ENCODE measurements around the gene NINJ1. TPM values are rescaled to one million over a fixed set of nuclear protein-coding genes. Genes with fewer than 3 reads are reported as not detected.

Gene NINJ1
- total and polyA plus RNA-seq, 2 of the 4 experiments (the other 2 are of a cell fraction), result 21.9 to 38.8 TPM

GRCh38 chr9:93114169-93114983, 19.7 kb downstream of the NINJ1 start:
- H4K5ac ChIP-seq (ENCODE audit: low read depth, low read length), result no peak overlapping the region
- intact Hi-C loops (cut with micrococcal nuclease) (no loop called here), dilution Hi-C loops (cut with HindIII; ENCODE audit: low sequenced_read_pairs, unreplicated experiment) (no loop called here), in situ Hi-C loops (cut with MboI; ENCODE audit: low sequenced_read_pairs) (loop anchor here (10.0 to 25.0 kb wide), 2 partner anchors 340 to 448 kb away; partner anchors contain the start of genes FAM120A and FAM120AOS)
- H3K18ac ChIP-seq (ENCODE audit: low read depth, low read length), result no peak overlapping the region
- H3K9me1 ChIP-seq (ENCODE audit: insufficient read depth, low read length), result peaks cover 10% of the 10 kb centered on the region
- no peak overlapping the region for H3K23ac ChIP-seq (ENCODE audit: low read depth, low read length)
- no peak overlapping the region for H2BK20ac ChIP-seq (ENCODE audit: low read depth, low read length)
- H3K9ac ChIP-seq (ENCODE audit: low read depth, low read length), result no peak overlapping the region
- H2AK5ac ChIP-seq (ENCODE audit: low read depth, low read length), result no peak overlapping the region
- H3K27me3 ChIP-seq (ENCODE audit: control insufficient read depth, insufficient read depth, low read length), result no peaks in the 10 kb centered on the region
- POLR2A ChIA-PET (ENCODE audit: unreplicated experiment), result no interaction called here
- no peak overlapping the region for H3K27ac ChIP-seq (ENCODE audit: insufficient read depth, low read length)
- H3K79me1 ChIP-seq (ENCODE audit: low read depth in 1 of 2, low read length in 2 of 2), result peaks cover 3 to 9% of the 10 kb centered on the region in 2 experiments; a peak in 1 of 4 replicates
- no peak overlapping the region for H2BK15ac ChIP-seq (ENCODE audit: low read depth, low read length)
- no peak overlapping the region for H3K56ac ChIP-seq (ENCODE audit: extremely low read depth, insufficient read depth, low read length)
- ATAC-seq (ENCODE audit: low read depth), result no peak
- H2BK120ac ChIP-seq (ENCODE audit: low read depth, low read length), result no peak overlapping the region
- no peak overlapping the region for H2AFZ ChIP-seq (replicated peaks; ENCODE audit: low read length, poor library complexity)
- H3K4ac ChIP-seq (ENCODE audit: low read depth, low read length), result no peak overlapping the region; the same call in 1 of the 2 replicates
- CTCF ChIA-PET, result no interaction called here
- peaks cover 2% of the 10 kb centered on the region for H4K20me1 ChIP-seq (ENCODE audit: insufficient read depth, low read length)
- 100% methylated on average over 7 of the region's 17 CpGs; no CpG with 5 or more reads in 1 of the 2 experiments for WGBS, 2 experiments (ENCODE audit: extremely low coverage in 2 of 2, insufficient read length in 1 of 2)
- no TSS peak for BruUV-seq (replicated peaks)
- H3K14ac ChIP-seq (replicated peaks; ENCODE audit: low read depth, low read length), result no peak overlapping the region
- DNase-seq, result no peak
- peaks cover 6% of the 10 kb centered on the region for H3K4me1 ChIP-seq (ENCODE audit: control insufficient read depth, insufficient read depth, low read length)
- H2BK5ac ChIP-seq (ENCODE audit: low read depth, low read length, poor library complexity, severe bottlenecking), result no peak overlapping the region
- H4K91ac ChIP-seq (ENCODE audit: insufficient read depth, low read depth, low read length), result no peak overlapping the region
- H4K8ac ChIP-seq (ENCODE audit: low read depth in 2 of 2, low read length in 2 of 2), result no peak overlapping the region
- no peak overlapping the region for H3K4me2 ChIP-seq (ENCODE audit: low read depth, low read length)
- peaks cover 16% of the 10 kb centered on the region for H3K36me3 ChIP-seq (ENCODE audit: control insufficient read depth, insufficient read depth, low read length)
- no peaks in the 10 kb centered on the region for H3K9me3 ChIP-seq (ENCODE audit: control insufficient read depth, insufficient read depth, low read length)
- peak overlapping the region; percentile 42 for H2AK9ac ChIP-seq (replicated peaks; ENCODE audit: low read depth, low read length, poor library complexity)
- H3K4me3 ChIP-seq (ENCODE audit: insufficient read depth, low read depth, low read length), result no peak overlapping the region
- TF ChIP-seq MAZ (IDR thresholded peaks at IDR 0.05; ENCODE audit: borderline replicate concordance, low read depth, low read length) (no peak), CEBPB (IDR thresholded peaks at IDR 0.05; ENCODE audit: low read depth, low read length) (no peak), MAFK (IDR thresholded peaks at IDR 0.05; ENCODE audit: low read depth, low read length) (no peak), RCOR1 (IDR thresholded peaks at IDR 0.05; ENCODE audit: insufficient replicate concordance, low read length) (no peak), RFX5 (IDR thresholded peaks at IDR 0.05; ENCODE audit: low read depth, low read length) (no peak), FOS (IDR thresholded peaks at IDR 0.05; ENCODE audit: low read depth, low read length) (no peak), SMC3 (IDR thresholded peaks at IDR 0.05; ENCODE audit: low read depth, low read length) (no peak), POLR2A (IDR thresholded peaks at IDR 0.05; ENCODE audit: low read depth, low read length) (no peak), NFE2L2 (IDR thresholded peaks at IDR 0.05; ENCODE audit: low read depth, low read length) (no peak), BHLHE40 (IDR thresholded peaks at IDR 0.05; ENCODE audit: low read depth, low read length) (no peak), MXI1 (IDR thresholded peaks at IDR 0.05; ENCODE audit: borderline replicate concordance, low read depth, low read length) (no peak), CTCF (conservative IDR thresholded peaks at IDR 0.05; ENCODE audit: low read depth, low read length) (no peak), RAD21 (IDR thresholded peaks at IDR 0.05; ENCODE audit: low read length) (no peak)
- TF ChIP-seq, protein P1, sequence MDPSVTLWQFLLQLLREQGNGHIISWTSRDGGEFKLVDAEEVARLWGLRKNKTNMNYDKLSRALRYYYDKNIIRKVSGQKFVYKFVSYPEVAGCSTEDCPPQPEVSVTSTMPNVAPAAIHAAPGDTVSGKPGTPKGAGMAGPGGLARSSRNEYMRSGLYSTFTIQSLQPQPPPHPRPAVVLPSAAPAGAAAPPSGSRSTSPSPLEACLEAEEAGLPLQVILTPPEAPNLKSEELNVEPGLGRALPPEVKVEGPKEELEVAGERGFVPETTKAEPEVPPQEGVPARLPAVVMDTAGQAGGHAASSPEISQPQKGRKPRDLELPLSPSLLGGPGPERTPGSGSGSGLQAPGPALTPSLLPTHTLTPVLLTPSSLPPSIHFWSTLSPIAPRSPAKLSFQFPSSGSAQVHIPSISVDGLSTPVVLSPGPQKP (IDR thresholded peaks at IDR 0.05; ENCODE audit: borderline replicate concordance, low read depth, low read length), result no peak
- TF ChIP-seq, protein P2, sequence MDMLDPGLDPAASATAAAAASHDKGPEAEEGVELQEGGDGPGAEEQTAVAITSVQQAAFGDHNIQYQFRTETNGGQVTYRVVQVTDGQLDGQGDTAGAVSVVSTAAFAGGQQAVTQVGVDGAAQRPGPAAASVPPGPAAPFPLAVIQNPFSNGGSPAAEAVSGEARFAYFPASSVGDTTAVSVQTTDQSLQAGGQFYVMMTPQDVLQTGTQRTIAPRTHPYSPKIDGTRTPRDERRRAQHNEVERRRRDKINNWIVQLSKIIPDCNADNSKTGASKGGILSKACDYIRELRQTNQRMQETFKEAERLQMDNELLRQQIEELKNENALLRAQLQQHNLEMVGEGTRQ (IDR thresholded peaks at IDR 0.05; ENCODE audit: low read depth, low read length), result no peak
